Chondrocyte (in vitro differentiated cells): ENCODE measurements around the gene ZNF740. TPM values are rescaled to one million over a fixed set of nuclear protein-coding genes. Genes with fewer than 3 reads are reported as not detected.
"Not testable (repeated sequence)": the region's sequence is repeated elsewhere in the genome, so short reads cannot be mapped to it uniquely, and the experiment has no call there.

ENCODE experiments used
- DNase-seq: peaks from one replicate; pipeline ENCODE4 v3.0.0; 2021; ENCODE audit warnings: mixed read lengths, low spot score
- H3K27ac Mint-ChIP-seq: one replicate; pipeline ENCODE4 v1.8.0; 2021; ENCODE audit warnings: mild to moderate bottlenecking, moderate library complexity, mixed read lengths; ENCODE audit not compliant: unreplicated experiment
- H3K27me3 Mint-ChIP-seq: 2 replicates; pipeline ENCODE4 v1.8.0; 2021; ENCODE audit warnings: low read depth, mixed read lengths
- H3K36me3 Mint-ChIP-seq: 2 replicates; pipeline ENCODE4 v1.8.0; 2021; ENCODE audit warnings: low read depth, mixed read lengths
- H3K4me1 Mint-ChIP-seq: 2 replicates; pipeline ENCODE4 v1.8.0; 2021; ENCODE audit warnings: low read depth, mild to moderate bottlenecking, mixed read lengths
- H3K4me3 Mint-ChIP-seq: one replicate; pipeline ENCODE4 v1.8.0; 2021; ENCODE audit warnings: mild to moderate bottlenecking, moderate library complexity, mixed read lengths; ENCODE audit not compliant: unreplicated experiment
- H3K9me3 Mint-ChIP-seq: 2 replicates; pipeline ENCODE4 v1.8.0; 2021; ENCODE audit warnings: low read depth, mixed read lengths
- total RNA-seq: library from RNA; stranded (reverse); gene quantifications from 3 replicates; pipeline ENCODE4 v1.2.1, GENCODE V29; 2021
- TF ChIP-seq, protein P1 (sequence below): fragments of 200-600 bp; sonication (generic); IDR thresholded peaks from 2 replicates; pipeline ENCODE4 v1.5.0; 2021; ENCODE audit warnings: antibody characterized with exemption, mild to moderate bottlenecking, moderate library complexity

The ZNF740 gene
- total RNA-seq, 1 donor from 2014 or later: 36.7 TPM

- TF ChIP-seq, protein P1, sequence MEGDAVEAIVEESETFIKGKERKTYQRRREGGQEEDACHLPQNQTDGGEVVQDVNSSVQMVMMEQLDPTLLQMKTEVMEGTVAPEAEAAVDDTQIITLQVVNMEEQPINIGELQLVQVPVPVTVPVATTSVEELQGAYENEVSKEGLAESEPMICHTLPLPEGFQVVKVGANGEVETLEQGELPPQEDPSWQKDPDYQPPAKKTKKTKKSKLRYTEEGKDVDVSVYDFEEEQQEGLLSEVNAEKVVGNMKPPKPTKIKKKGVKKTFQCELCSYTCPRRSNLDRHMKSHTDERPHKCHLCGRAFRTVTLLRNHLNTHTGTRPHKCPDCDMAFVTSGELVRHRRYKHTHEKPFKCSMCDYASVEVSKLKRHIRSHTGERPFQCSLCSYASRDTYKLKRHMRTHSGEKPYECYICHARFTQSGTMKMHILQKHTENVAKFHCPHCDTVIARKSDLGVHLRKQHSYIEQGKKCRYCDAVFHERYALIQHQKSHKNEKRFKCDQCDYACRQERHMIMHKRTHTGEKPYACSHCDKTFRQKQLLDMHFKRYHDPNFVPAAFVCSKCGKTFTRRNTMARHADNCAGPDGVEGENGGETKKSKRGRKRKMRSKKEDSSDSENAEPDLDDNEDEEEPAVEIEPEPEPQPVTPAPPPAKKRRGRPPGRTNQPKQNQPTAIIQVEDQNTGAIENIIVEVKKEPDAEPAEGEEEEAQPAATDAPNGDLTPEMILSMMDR: no peak
- no peaks in the 10 kb centered on the region for H3K36me3 Mint-ChIP-seq
Measured at GRCh38 chr12:53200107-53200457, 19.6 kb downstream of the ZNF740 start.

DNA sequence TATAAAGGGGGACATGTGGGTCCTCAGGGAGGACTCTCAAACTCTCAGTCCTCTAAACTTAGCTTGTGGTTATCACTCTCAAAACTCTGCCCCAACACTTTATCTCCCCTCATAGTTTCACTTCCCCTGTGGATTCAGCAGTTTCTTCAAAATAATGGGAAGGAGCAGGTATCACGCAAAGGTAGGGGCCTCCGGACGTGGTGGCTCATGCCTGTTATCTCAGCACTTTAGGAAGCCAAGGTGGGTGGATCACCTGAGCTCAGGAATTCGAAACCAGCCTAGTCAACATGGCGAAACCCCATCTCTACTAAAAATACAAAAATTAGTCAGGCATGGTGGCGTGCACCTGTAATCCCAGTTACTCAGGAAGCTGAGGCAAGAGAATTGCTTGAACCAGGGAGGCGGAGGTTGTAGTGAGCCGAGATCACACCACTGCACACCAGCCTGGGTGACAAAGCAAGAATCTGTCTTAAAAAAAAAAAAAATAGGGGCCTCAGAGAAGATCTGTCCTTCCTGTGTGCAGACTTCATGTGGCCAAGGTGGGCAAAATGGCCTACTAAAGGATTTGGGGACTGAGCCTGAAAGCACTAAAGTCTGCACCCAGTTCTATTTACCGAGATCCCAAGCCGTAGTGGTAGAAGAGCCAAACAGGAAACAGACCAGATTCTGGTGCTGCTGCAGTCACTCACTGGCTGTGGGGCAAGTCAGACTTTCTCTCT, 20.1 kb downstream of the ZNF740 start:
- DNase-seq: no peak
- Mint-ChIP-seq H3K9me3 (no peaks in the 10 kb centered on the region), H3K36me3 (no peaks in the 10 kb centered on the region), H3K4me1 (peaks cover 10% of the 10 kb centered on the region), H3K27me3 (peaks cover 7% of the 10 kb centered on the region), H3K4me3 (no peak overlapping the region), H3K27ac (peak overlapping the region; percentile 2)
- TF ChIP-seq, protein P1: no peak

More at GRCh38 chr12:53200107-53200457, 19.6 kb downstream of the ZNF740 start:
- Mint-ChIP-seq H3K4me1 (peaks cover 9% of the 10 kb centered on the region), H3K27ac (no peak overlapping the region), H3K4me3 (no peak overlapping the region), H3K9me3 (no peaks in the 10 kb centered on the region), H3K27me3 (peaks cover 7% of the 10 kb centered on the region)
- no peak for DNase-seq

- H3K27me3 Mint-ChIP-seq: peaks cover 7% of the 10 kb centered on the region
- peak overlapping the region; percentile 2 for H3K27ac Mint-ChIP-seq
- H3K4me1 Mint-ChIP-seq: peaks cover 16% of the 10 kb centered on the region
- no peak for DNase-seq
- TF ChIP-seq, protein P1: no peak
- no peak overlapping the region for H3K4me3 Mint-ChIP-seq
- H3K36me3 Mint-ChIP-seq: no peaks in the 10 kb centered on the region
- no peaks in the 10 kb centered on the region for H3K9me3 Mint-ChIP-seq
Measured at GRCh38 chr12:53201177-53201541, 20.6 kb downstream of the ZNF740 start.

DNA sequence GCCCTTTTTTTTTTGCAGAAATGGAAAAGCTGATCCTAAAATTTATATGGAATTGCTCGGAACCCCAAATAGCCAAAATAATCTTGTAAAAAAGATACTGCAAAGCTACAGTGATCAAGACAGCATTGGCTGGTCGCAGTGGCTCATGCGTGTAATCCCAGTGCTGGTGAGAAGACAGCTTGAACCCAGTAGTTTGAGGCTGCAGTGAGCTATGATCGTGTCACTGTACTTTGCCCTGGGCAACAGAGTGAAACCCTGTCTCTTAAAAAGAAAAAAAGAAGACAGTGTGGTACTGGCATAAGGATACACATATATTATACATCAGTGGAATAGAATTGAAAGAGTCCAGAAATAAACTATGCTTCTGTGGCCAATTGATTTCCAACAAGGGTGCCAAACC, 21.1 kb downstream of the ZNF740 start:
- no peak overlapping the region for H3K27ac Mint-ChIP-seq
- peaks cover 7% of the 10 kb centered on the region for H3K27me3 Mint-ChIP-seq
- DNase-seq: no peak
- TF ChIP-seq, protein P1: no peak
- no peak overlapping the region for H3K4me3 Mint-ChIP-seq
- peaks cover 20% of the 10 kb centered on the region for H3K4me1 Mint-ChIP-seq
- H3K36me3 Mint-ChIP-seq: no peaks in the 10 kb centered on the region
- no peaks in the 10 kb centered on the region for H3K9me3 Mint-ChIP-seq

GRCh38 chr12:53202316-53202715, 21.8 kb downstream of the ZNF740 start:
- not testable (repeated sequence) for H3K36me3 Mint-ChIP-seq, H3K27me3 Mint-ChIP-seq, DNase-seq, H3K9me3 Mint-ChIP-seq, H3K27ac Mint-ChIP-seq, H3K4me3 Mint-ChIP-seq
- peaks cover 22% of the 10 kb centered on the region for H3K4me1 Mint-ChIP-seq

DNA sequence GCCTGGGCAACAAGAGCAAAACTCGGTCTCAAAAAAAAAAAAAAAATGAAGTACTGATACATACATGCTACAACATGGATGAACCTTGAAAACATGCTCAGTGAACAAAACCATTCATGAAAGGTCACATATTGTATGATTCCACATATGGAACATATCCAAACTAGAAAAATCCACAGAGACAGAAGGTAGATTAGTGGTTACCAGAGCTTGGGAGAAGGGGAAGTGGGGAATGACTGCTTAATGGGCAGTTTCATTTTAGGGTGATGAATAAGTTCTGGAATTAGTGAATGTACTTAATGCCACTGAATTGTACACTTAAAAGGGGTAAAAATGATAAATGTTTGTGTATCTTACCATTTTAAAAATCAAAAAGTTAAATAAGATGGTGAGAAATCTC, 23.8 kb downstream of the ZNF740 start:
- no peaks in the 10 kb centered on the region for H3K27me3 Mint-ChIP-seq
- no peak overlapping the region for H3K27ac Mint-ChIP-seq
- TF ChIP-seq, protein P1: no peak
- no peak for DNase-seq
- H3K36me3 Mint-ChIP-seq: no peaks in the 10 kb centered on the region
- no peak overlapping the region for H3K4me3 Mint-ChIP-seq
- no peaks in the 10 kb centered on the region for H3K9me3 Mint-ChIP-seq
- H3K4me1 Mint-ChIP-seq: peaks cover 19% of the 10 kb centered on the region
